NT2/D1 (cell line): Measurements from ENCODE around the gene SDK2.

Source experiments
- SUZ12 ChIP-seq: IDR thresholded peaks from 2 replicates; pipeline ENCODE4 v1.6.1; 2011; ENCODE audit not compliant: insufficient read length, insufficient read depth; ENCODE audit errors: extremely low read depth
- YY1 ChIP-seq: IDR thresholded peaks from 2 replicates; pipeline ENCODE4 v1.6.1; 2011; ENCODE audit not compliant: insufficient read length, insufficient read depth

DNA sequence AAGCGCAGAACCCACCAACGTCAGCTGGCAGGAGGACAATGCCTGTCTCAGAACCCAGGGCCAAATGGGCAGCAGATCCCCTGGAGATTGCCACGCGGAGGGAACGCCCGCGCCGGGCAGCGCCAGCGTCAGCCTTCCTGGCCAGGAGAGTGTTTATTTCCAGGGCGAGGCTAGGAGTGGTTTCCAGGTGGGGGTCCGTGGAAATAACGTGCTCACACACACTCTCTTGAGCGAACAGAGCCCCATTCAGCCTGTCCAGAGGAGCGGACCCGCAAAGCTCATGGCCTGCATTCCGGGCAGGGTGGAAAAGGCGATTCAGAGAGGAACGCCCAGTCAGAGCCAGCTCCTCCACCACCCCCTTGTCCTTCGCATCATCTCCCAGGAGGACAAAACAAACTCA is 40.3 kb downstream of the SDK2 start:
- TF ChIP-seq SUZ12: no peak
- no peak for TF ChIP-seq YY1
